ENCODE measurements around the gene SPOUT1. TPM values are rescaled to one million over a fixed set of nuclear protein-coding genes. Genes with fewer than 3 reads are reported as not detected.
"Not testable (repeated sequence)": the region's sequence is repeated elsewhere in the genome, so short reads cannot be mapped to it uniquely, and the experiment has no call there.

The SPOUT1 gene
- total RNA-seq, 3 donors from 2014 or later (not counting 1 experiment from before 2014, with no cell fraction given): 35.8 to 49.2 (median 40.1) TPM

DNA sequence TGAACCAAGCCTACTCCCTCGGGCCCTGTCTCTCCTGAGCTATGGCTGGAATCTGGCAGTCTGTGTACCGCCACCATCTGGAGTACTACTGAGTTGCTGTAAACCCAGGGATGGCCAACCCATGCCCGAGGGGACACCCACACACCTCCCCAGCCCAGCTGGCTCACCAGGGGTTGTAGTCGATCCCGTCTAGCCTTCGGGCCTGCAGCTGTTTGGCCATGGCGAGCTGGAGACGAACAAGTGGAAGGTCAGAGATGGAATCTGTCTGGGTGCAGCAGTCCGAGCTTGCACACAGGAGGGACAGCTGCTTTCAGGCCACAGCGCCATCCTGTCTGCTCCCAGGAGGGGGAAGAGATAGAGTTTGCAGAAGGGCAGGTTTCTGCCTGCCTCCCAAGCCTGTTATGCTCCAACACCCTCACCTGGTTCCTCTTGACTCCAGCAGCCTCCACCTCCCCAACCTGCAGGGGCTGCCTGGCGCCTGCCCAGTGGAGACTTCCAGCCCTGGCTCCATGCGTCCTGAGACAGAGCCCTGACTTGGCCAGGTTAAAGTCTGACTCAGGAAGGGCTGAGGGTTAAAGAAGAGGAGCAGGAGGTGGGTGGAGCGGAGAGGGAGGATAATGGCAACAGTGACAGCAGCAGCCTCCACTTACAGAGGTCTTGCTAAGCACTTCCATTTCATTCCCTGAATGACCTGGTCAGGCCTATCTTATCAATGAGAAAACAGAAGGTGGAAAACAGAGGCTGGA is 15.8 kb upstream of the SPOUT1 start:
- H3K27me3 ChIP-seq (ENCODE audit: control insufficient read depth, insufficient read depth, low read length): no peaks in the 10 kb centered on the region
- no peaks in the 10 kb centered on the region for H3K4me1 ChIP-seq (ENCODE audit: control insufficient read depth, insufficient read depth, low read length)
- H3K27me3 Mint-ChIP-seq (ENCODE audit: low read depth in 2 of 2): no peaks in the 10 kb centered on the region
- no peak overlapping the region for H3K4me3 ChIP-seq (ENCODE audit: low read length)
- no peaks in the 10 kb centered on the region for H3K36me3 Mint-ChIP-seq
- H3K4me3 Mint-ChIP-seq: no peak overlapping the region
- no peaks in the 10 kb centered on the region for H3K36me3 ChIP-seq (ENCODE audit: control insufficient read depth, insufficient read depth, low read length)
- no peak overlapping the region for H3K27ac ChIP-seq (ENCODE audit: low read length)
- intact Hi-C loops (cut with micrococcal nuclease): no loop called here
- H3K4me1 Mint-ChIP-seq: no peaks in the 10 kb centered on the region
- WGBS (ENCODE audit: insufficient coverage): 95% methylated on average over 13 of the region's 13 CpGs
- no peak overlapping the region for H3K27ac Mint-ChIP-seq
- ATAC-seq (peak in 1 of 3 donors; percentile 30), DNase-seq (no peak)
- H3K9me3 Mint-ChIP-seq: no peaks in the 10 kb centered on the region
- no peaks in the 10 kb centered on the region for H3K9me3 ChIP-seq (ENCODE audit: control insufficient read depth, insufficient read depth, low read length)
- TF ChIP-seq, protein P1, sequence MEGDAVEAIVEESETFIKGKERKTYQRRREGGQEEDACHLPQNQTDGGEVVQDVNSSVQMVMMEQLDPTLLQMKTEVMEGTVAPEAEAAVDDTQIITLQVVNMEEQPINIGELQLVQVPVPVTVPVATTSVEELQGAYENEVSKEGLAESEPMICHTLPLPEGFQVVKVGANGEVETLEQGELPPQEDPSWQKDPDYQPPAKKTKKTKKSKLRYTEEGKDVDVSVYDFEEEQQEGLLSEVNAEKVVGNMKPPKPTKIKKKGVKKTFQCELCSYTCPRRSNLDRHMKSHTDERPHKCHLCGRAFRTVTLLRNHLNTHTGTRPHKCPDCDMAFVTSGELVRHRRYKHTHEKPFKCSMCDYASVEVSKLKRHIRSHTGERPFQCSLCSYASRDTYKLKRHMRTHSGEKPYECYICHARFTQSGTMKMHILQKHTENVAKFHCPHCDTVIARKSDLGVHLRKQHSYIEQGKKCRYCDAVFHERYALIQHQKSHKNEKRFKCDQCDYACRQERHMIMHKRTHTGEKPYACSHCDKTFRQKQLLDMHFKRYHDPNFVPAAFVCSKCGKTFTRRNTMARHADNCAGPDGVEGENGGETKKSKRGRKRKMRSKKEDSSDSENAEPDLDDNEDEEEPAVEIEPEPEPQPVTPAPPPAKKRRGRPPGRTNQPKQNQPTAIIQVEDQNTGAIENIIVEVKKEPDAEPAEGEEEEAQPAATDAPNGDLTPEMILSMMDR (IDR thresholded peaks at IDR 0.05): no peak

DNA sequence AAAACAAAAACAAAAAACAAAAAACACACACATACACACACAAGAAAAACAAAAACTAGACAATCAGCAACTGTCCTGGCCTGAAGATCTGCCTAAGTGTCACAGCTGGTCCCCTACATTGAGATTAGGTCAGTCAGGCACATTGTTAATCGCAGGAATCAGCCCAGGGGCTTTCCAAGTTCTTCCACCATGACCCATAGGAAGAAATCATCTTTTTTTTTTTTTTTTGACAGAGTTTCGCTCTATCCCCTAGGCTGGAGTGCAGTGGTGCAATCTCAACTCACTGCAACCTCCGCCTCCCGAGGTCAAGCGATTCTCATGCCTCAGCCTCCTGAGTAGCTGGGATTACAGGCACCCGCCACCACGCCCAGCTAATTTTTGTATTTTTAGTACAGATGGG is 13.6 kb upstream of the SPOUT1 start:
- DNase-seq; H3K4me1 Mint-ChIP-seq; H3K4me1 ChIP-seq (ENCODE audit: control insufficient read depth, insufficient read depth, low read length); H3K27me3 Mint-ChIP-seq (ENCODE audit: low read depth in 2 of 2); H3K9me3 ChIP-seq (ENCODE audit: control insufficient read depth, insufficient read depth, low read length); H3K4me3 ChIP-seq (ENCODE audit: low read length); H3K9me3 Mint-ChIP-seq; H3K27ac Mint-ChIP-seq; ATAC-seq; H3K36me3 ChIP-seq (ENCODE audit: control insufficient read depth, insufficient read depth, low read length); H3K27me3 ChIP-seq (ENCODE audit: control insufficient read depth, insufficient read depth, low read length); H3K36me3 Mint-ChIP-seq; H3K27ac ChIP-seq (ENCODE audit: low read length); H3K4me3 Mint-ChIP-seq; intact Hi-C loops (cut with micrococcal nuclease): not testable (repeated sequence)
- 98% methylated on average over 7 of the region's 7 CpGs for WGBS (ENCODE audit: insufficient coverage)

DNA sequence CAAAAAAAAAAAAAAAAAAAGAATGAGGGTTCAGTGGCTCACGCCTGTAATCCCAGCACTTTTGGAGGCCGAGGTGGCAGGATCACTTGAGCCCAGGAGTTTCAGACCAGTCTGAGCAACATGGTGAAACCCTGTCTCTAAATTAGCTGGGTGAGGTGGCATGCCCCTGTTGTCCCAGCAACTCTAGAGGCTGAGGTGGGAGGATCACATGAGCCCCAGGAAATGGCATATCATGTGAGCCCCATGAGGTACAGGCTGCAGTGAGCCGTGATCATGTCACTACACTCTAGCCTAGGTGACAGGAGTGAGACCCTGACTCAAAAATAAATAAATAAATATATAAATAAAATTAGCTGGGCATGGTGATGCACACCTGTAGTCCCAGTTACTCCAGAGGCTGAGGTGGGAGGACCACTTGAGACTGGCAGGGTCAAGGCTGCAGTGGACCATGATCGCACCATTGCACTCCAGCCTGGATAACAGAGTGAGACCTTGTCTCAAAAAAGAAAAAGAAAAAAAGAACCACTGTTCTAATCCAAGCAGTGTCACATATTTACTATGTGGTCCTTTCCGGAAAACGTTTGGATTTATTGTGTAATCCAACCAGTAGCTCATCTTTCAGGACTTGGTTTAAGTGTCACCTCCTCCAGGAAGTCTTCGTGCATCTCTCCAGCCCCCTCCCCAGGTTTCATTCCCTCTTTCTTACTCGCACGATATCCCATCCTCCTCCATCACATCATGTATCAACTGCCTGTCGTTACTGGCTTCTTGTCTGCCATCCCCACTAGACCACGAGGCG is 12.3 kb upstream of the SPOUT1 start:
- WGBS (ENCODE audit: insufficient coverage): 96% methylated on average over 11 of the region's 12 CpGs
- no peaks in the 10 kb centered on the region for H3K36me3 Mint-ChIP-seq
- ATAC-seq (no peak), DNase-seq (no peak)
- intact Hi-C loops (cut with micrococcal nuclease): no loop called here
- no peak overlapping the region for H3K4me3 Mint-ChIP-seq
- no peaks in the 10 kb centered on the region for H3K27me3 Mint-ChIP-seq (ENCODE audit: low read depth in 2 of 2)
- Histone ChIP-seq H3K27ac (ENCODE audit: low read length) (no peak overlapping the region), H3K9me3 (ENCODE audit: control insufficient read depth, insufficient read depth, low read length) (no peaks in the 10 kb centered on the region), H3K36me3 (ENCODE audit: control insufficient read depth, insufficient read depth, low read length) (no peaks in the 10 kb centered on the region), H3K27me3 (ENCODE audit: control insufficient read depth, insufficient read depth, low read length) (no peaks in the 10 kb centered on the region), H3K4me1 (ENCODE audit: control insufficient read depth, insufficient read depth, low read length) (no peaks in the 10 kb centered on the region), H3K4me3 (ENCODE audit: low read length) (no peak overlapping the region)
- no peaks in the 10 kb centered on the region for H3K9me3 Mint-ChIP-seq
- H3K4me1 Mint-ChIP-seq: no peaks in the 10 kb centered on the region
- TF ChIP-seq, protein P1 (IDR thresholded peaks at IDR 0.05): no peak
- no peak overlapping the region for H3K27ac Mint-ChIP-seq

DNA sequence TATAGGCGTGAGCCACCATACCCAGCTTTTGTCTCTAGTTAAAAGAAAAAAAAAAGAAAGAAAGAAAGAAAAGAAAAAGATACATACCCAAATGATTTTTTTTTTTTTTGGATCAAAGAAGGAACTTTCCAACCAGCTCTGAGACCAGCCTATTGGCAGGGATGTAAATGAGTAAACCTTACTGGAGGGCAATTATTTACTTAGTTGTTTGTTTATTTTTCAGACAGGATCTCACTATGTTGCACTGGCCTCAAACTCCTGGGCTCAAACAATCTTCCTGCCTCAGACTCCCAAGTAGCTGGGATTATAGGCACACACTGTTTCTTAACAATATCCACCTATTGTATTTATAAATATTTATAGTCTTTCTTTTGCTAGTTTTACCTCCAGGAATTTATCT is 10.9 kb upstream of the SPOUT1 start:
- H3K9me3 ChIP-seq (ENCODE audit: control insufficient read depth, insufficient read depth, low read length): no peaks in the 10 kb centered on the region
- TF ChIP-seq, protein P1 (IDR thresholded peaks at IDR 0.05): no peak
- DNase-seq: no peak
- H3K4me3 ChIP-seq (ENCODE audit: low read length): no peak overlapping the region
- Mint-ChIP-seq H3K27me3 (ENCODE audit: low read depth in 2 of 2) (no peaks in the 10 kb centered on the region), H3K9me3 (no peaks in the 10 kb centered on the region), H3K4me1 (no peaks in the 10 kb centered on the region), H3K36me3 (no peaks in the 10 kb centered on the region), H3K27ac (no peak overlapping the region), H3K4me3 (no peak overlapping the region)
- H3K27me3 ChIP-seq (ENCODE audit: control insufficient read depth, insufficient read depth, low read length): no peaks in the 10 kb centered on the region
- H3K4me1 ChIP-seq (ENCODE audit: control insufficient read depth, insufficient read depth, low read length): no peaks in the 10 kb centered on the region
- no peak for ATAC-seq
- intact Hi-C loops (cut with micrococcal nuclease): no loop called here
- H3K27ac ChIP-seq (ENCODE audit: low read length): no peak overlapping the region
- 80% methylated on average over 1 of the region's 1 CpG for WGBS (ENCODE audit: insufficient coverage)
- H3K36me3 ChIP-seq (ENCODE audit: control insufficient read depth, insufficient read depth, low read length): no peaks in the 10 kb centered on the region

Data from natural killer cell (primary cell).